Stimulated activated CD4-positive, alpha-beta T cell treated with anti-CD3 and anti-CD28 coated beads, Interleukin-12 subunit alpha, Interleukin-12 subunit beta, amount 100 ng/mL, for 48 hours (primary cell): ENCODE results near the gene ANKUB1.

Experiments
- DNase-seq, 3 donors: peaks; one replicate each; pipeline ENCODE4 v3.0.0-alpha.2; 2020; ENCODE audit warnings: low read depth in 2 of 3, low spot score in 1 of 3

ANKUB1 gene

DNA sequence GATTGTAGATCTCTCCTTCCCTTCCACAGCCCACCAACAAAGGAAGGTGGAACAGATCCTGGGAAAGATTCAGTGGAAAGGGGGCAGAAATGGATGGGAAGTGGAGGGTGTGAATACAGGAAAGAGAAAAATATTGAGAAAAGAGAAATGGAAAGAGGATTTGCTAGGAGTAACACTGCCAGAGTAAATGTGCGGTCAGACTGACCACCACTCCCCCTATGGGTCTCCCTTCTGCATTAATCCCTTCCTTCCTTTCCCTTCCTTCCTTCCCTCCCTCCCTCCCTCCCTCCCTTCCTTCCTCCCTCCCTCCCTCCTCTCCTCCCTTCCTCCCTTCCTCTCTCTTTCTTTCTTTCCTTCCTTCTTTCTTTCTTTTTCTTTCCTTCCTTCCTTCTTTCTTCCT is 28.1 kb downstream of the ANKUB1 start:
- DNase-seq: no peak

DNA sequence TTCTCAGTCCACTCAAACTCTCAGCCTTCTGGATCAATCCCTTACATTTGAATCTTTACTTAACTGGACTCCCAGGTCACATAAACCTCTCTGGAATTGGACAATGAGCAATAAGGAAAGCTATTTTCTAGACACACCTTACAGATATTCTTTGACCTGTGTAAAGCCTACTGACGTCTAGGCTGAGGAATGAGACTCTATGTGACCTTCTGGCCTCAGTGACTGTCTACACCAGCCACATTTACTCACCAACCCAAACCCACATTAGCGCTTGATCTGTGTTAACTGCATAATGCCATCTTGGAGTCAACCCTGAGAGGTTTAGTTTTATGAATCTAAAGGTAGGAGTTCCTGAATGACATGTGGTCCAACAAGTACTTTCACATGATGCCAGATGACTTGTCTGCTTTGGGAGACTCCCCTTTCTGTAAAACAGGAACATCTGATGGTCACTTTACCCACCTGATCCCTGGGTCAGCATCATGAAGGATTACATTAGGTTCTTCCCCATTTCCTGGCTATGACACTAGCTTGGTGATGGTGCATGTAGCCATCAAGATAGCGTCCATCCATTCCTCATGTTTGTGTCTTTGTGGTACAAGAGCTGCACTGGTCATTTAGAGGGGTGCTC is 28.7 kb downstream of the ANKUB1 start:
- DNase-seq: no peak

DNA sequence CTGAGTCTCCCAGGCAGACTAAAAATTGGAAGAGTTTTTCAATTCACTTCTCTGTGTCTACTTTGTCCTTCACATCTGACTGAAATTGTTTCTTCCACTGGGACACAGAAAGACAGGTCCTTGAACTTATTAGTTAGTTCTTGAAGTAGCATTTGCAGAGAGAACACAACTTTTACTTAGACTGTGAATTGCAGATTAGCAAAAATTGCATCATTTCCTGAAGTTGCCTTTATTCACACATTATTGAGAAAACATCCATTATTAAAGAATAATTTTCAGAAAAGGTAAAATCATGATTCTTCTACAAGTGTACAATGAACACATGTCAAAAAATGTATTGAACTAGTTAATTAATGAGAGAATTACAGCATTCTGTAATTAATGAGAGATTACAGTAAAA is 38.6 kb downstream of the ANKUB1 start:
- DNase-seq: no peak

DNA sequence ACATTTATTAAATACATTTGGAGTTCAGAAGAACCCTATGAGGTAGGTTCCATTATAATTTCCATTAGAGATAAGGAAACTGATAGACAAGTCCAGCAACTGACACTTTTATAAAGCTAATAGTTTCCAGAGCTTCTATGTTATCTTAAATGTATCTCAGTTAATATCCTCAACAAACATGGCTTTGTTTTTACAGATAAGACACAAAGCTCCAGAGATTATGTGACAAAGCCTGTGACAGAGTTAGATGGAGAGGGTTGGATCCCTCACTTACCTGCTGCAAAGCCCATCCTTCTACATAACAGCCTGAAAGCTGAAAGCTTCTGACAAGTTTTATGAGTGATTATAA is 39.6 kb downstream of the ANKUB1 start:
- no peak for DNase-seq

DNA sequence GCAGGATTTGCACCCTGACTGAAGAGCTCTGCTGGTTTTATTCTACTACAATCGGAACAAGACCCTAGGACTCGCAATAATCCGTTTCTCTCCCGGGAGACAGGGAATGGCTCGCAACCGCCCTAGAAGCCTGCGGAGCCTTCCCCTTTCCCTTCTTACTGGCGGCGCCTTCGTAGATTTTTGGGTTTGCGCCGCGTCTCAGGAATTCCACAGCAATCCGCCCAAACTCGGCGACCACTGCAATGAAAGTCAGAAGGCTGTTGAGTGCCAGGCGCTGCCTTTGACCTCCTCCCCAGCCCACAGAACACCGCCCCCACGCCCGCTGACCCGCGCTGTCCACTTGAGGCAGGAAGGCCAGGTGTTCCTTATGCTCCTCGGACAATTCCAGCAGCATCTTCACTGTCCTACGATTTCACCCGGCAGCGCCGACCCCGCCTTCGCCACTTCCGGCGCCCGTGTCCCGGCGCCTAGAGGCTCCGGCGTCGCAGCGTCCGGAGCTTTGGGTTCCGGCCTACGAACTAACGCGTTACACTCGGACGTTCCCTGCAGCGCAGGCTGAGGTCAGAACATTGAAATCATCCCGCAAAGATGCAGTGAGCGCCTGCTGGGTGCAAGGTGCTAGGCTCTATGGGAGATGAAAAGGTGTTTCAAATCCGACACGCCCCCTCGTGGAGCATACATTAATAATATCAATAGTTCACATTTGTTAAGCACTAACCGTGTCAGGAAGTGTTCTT is 40.1 kb downstream of the ANKUB1 start, which contains the start of gene COMMD2:
TSS of gene COMMD2 (minus strand) at position 439 of the 737 bp plus-strand sequence. CDS start at position 394, 45 bp downstream.
- DNase-seq: peak; percentile 71 to 76 (median 74)

DNA sequence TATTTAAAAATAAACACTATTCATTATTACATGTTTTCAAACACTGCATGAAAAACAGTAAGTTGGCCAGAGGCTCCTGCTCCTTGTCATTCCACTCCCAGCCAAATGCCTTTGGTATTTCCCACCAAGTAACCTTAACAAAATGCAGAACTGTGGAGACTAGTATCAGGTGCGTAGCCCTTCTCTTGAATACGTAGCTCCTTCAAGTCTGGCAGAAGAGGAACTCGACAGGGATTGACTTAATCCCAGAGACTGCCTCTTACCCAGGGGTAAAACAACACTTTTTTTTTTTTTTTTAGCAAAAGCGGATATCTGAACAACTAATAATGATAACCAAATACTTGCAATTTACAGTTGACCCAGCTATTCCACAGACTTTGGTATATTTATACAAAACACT is 40.8 kb downstream of the ANKUB1 start:
- no peak for DNase-seq

DNA sequence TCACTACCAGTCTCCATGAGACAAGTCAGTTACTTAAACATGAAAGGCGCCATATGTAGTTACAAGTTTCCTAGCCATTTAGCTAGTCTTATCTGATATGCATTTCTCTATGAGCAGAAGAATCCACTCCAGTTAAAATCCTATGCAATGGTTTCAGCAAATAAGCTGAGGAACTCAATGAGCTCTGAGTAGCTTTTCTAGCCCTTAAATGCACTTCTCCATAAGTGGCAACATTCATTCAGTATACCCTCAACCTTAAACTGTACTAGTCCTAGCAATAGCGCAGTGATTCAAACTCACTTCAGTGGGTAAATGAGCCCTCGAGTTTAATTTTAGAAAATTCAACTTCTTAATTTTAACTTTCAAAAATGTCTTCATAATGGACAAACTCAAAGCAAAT is 47.7 kb downstream of the ANKUB1 start:
- no peak for DNase-seq

DNA sequence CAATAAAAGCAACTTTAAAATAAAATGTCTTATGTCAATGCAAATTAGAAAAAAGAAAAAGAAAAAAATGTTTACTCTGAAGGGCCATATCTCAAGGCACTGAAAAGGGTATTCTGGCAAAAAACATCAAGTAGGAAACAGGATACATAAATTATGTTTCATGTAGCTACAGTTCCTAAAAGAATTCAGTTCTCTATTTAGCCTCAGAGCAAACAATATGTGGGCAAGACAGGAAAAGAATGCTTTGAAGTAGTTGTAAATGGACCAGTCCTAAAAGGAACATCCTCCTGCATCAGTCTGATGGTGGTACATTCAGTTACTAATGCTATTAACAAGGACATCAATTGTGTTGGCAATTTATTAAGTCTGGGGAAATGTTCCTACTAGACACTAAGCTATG is 48.2 kb downstream of the ANKUB1 start:
- DNase-seq: no peak

DNA sequence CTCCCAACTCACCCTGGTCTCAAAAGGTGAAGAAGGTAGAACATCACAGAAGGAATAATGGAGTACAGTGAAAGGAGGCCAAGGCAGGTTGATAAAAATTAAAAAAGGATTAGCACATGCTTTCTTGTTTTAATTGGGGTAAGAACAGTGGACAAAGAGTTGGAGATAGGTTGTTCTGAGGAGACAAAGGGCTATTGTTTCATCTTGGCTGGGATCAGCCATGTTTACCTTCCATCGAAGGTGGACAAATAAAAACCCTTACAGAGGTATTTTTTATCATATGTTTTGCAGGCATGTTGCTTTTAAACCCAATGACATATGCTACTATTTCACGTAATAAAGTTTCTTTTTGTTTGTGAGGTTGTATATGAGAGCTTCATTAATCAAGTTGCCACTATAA is 53.0 kb downstream of the ANKUB1 start:
- no peak for DNase-seq

DNA sequence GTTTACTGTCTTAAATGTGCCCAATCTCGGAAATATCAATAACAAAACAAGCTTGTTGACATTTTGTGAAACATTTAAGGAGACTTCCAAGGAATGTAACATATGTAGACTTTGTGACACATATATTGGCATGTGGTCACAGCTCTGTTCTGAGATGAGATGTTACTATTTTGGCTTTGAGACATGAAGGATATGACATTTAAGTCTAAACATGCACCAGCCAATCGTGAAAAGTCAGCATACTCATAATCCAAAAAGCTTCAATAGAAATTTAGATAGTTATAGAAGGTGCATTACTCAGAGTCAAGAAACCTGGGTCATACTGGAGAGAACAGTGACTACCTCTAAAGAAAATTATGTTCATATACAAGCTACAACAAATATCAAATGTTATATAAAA is 53.5 kb downstream of the ANKUB1 start:
- no peak for DNase-seq

DNA sequence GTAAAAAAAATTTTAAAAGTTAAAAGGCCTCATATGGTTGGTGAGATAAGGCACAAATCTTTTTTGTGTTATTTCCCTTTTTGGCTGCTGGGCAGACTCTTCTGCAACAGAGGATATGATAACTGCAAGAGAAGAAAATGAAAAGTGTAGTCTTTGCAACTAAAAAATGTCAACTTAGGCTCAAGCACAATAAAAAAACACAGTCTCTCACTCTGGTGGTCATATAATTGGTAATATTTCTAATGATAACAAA is 55.5 kb downstream of the ANKUB1 start:
- DNase-seq: no peak

DNA sequence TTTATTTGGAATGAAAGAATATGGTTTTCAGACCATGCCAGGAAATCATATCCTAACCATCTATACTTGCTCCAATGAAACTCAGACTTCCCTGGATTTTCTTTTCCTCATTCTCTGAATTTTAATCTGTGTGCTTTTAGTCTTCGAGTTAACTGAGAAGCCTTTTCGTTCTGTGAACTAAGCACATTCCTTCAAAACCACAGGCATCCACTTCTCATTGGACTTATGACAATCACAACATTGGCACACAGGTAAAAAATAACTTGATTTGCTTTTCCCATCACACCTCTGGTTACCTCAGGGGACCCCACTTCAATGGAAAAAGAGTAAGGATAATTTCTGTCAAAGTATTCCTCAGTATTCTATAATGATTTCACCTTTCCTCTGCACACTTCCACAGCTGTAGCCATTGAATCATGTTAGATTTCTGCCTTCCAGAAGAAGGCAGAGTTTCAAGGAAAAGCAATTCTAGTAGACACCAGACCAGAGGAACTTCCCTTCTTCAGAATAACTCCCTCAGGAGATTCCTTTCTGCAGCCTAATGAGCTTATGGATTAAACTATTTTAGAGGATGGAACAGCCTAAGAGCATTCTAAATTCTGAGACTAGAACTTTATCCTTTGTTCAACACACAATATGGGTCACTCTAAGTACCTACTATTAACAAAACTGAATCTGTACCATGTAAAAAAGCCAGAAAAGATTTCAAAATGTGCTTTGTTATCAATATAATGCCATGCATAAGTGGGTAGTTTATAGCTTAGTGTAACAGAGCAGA is 56.0 kb downstream of the ANKUB1 start:
- DNase-seq: no peak

DNA sequence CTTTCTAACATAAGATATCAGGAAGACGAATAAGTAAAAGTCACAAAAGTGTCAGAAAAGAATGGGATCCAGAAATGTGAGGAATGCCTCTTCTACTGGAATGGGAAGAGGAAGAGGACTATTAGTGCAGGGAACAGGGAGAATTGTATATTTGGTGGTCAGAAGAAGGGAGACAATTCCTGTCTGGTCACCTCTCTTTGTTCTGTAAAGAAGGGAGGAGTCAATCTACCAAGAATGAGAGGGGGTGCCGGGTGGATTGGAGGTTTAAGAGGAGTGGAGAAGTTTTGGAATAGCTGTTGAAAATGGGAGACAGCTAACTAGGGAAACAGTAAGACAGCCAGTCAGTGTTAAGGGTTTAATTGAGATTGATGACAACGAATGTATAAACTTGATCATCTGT is 60.1 kb downstream of the ANKUB1 start:
- no peak for DNase-seq

DNA sequence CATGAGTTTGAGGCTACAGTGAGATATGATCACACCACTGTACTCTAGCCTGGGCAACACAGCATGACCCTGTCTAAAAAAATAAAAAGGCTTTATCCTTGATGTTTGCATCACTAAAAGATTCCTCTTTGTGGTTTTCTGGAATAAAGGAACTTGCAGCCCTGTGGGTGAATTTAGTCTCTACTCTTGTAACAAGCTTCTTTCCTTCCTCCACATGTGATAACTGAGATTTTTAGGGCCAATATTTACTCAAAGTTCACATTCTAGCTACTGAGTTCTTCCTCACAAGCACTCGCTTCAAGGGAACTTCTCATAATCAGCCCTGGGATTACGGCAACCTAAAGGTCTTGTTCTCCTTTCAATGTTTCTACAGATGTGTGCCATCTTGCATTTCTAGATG is 64.7 kb downstream of the ANKUB1 start:
- DNase-seq: no peak

DNA sequence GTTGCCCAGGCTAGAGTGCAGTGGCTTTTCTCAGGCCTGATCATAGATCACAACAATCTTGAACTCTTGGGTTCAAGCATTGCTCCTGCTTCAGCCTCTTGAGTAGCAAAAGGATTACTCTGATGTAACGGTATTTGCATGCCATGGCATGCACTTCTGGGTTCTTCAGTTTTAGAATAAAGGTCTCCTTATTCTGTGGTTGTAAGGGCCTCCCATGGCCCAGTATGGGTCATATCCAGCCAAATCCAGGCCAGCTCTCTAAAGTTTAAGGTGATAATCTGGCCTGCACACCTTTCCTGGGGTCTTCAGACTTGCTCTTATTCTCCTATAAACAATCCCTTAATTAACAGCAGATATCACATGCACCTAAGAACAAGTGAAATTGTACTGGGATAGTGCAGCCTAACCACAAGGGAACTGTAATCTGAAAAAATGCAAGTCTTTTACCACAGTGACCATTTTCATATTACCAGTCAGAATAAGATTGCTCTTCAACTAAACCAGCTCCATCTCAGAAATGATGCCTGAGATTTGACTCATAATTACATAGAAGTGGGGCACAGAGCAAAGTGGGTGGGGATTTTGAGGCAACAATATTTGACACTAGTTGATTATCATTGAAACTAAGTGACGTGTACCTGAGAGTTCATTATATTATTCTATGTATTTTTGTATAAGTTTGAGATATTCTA is 65.5 kb downstream of the ANKUB1 start:
- no peak for DNase-seq

DNA sequence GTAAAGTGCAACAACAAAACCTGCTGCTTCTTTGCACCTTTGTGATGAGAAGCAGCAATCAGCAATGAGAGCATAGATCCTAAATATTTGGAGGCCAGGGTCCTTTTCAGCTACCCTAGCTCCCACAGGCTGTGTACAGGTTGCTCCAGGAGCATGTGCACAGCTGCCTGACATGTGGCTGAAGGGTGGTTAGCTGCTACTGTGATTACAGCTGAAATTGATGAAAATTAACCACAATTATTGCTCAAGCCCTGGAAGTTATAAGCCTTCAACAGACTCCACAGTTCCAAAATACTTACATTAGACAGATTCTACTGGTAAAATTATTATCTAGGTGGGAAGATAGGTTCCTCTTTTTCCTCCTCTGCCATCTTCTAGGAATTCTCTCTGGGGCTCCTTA is 68.6 kb downstream of the ANKUB1 start:
- no peak for DNase-seq

DNA sequence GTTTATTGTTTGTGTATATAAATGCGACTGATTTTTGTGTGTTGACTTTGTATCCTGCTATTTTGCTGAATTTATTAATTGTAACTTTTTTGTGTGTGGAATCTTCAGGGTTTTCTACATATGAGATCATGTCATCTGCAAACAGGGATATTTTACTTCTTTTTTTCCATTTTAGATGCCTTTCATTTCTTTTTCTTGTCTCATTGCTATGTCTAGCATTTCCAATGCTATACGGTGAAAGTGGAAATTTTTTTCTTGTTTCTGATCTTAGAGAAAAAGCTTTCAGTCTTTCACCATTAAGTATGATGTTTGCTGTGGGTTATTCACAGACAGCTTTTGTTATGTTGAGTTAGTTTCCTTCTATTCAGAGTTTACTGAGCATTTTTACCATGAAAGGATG is 71.4 kb downstream of the ANKUB1 start:
- DNase-seq: no peak

DNA sequence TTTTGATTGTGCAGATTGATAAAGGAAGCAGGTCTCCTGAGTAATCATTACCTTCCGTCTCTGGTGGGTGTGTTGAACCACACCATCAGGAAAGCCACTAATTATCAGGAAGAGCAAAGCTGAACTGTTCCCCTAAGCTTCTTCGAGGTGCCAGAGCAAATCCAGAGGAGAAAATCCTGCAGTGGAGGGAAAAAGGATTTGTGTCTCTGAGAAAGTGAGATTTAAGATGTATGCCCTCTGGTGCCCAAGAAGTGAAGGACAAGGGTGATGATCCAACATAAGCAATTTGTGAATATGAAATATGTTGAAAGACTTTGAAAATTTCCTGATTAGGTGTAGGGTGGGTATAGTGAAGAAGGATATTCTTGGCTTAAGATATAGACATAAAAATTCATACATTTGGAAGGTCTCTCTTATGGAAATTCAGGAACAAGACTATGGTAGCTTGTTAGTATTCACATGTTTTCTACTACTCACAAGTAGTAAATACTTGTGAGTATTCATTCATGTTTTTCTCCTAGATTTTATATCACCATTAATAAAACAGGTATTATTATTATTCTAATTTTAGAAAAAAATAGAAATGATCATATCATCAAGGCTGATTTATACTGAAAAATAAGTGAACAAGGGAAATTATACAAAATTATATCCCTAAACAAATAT is 74.8 kb downstream of the ANKUB1 start:
- DNase-seq: peak in 2 of 3 donors; percentile 8 to 36

DNA sequence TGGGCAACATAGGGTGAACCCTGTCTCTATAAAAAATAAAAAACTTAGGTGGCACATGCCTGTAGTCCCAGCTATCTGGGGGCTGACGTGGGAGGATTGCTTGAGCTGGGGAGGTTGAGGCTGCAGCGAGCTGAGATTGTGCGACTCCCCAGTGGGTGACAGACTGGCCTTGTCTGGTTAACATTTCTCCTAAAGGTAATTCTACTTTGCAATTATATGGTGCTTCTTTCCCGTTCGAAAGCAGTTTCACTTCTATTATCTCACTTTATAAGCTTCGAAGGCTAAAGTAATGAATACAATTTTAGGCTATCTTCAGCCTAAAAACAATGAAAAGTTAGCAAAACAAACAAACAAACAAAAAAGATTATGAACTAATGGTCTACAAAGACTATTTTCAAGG is 75.4 kb downstream of the ANKUB1 start:
- no peak for DNase-seq

DNA sequence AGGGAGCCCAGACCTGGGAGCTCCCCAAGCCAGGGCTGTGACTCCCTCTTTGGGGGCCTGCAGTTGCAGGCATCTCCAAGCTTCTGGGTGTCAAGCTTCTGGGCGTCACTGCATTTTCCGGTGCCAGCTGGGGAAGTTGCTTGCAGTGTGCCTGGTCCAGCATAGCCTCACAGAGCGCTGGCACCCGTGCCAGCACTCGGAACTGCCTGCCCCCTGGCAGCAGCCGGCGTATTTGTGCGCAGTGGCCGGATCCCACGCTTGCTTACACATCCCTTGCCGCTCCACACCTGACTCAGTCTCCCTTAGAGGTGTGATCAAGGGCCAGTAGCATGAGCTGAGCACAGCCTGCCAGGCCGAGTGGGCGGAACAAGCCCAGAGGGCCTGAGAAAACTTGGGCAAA is 77.1 kb downstream of the ANKUB1 start:
- DNase-seq: no peak
